HG03378 (cell line): ENCODE measurements around the gene ADGRL3.

ENCODE experiments used
- ATAC-seq: cut with Tn5 transposase; IDR thresholded peaks from one replicate; pipeline ENCODE4 v1.9.1; 2021; ENCODE audit warnings: mild to moderate bottlenecking, moderate library complexity; ENCODE audit not compliant: unreplicated experiment

Gene ADGRL3

DNA sequence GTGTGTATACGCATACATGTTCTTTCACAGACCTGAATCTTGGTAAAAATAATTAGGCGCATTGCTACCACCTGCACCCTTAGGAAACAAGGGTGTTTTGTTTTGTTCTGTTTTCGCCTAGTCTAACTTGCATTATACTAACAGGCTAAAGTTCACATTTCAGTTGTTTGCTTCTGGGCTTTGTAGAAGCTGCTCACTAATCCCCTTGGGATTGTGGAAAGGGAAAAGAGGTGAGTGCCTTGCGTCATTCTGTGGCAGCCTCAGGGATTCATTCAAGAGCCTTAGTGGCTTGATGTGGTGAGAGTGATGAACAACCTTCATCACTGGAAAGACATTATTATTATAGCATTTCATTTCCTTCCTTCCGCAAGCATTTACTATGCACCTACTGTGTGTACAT lies 331.1 kb downstream of the ADGRL3 start:
- no peak for ATAC-seq

DNA sequence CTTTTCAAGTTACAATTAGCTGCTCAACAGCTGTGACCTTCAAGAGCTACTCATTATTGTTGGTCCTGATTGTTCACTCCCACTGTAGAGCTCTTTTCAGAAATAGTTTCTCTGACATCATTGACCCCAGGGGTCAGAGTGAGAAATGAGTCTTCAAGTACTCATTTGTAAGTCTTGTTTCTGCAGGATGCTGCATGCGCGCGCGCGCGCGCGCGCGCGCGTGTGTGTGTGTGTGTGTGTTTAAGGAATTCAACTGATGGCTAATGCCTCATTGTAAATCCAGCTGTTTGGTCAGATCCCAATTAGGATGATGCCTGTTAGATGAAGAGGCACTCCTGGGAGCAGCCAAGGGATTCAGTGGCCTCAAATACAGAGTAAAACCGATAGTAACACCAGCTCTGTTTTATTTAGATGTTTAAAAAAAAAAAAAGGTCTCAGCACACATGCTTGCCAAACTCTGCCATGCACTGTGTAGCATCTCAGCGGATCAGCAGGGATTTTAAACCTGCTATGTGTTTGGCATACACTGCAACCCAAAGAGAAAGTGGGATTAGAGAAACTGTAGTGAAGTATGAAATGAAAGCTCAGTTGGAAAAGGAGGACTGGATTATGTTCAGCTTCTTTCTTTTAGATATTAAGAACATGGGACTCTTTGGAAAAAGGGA lies 332.3 kb downstream of the ADGRL3 start:
- ATAC-seq = no peak

DNA sequence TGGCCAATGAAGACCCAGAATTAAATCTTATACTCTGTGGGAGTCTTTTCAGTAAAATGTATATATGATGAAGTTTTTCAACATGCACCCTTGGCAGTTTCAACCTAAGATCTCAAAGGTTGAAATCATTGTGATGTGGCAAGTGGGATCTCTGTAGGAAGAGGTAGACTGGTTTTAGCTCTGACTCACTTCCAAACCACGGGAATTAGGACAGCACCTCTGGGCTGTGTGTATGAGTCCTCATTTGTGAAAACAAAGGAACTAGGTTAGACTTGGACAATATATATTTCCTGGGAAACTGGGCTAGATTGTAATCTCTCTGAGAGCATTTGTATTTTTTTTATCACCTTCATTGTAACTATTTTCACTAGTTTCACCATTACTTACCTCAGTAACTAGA lies 333.0 kb downstream of the ADGRL3 start:
- no peak for ATAC-seq

DNA sequence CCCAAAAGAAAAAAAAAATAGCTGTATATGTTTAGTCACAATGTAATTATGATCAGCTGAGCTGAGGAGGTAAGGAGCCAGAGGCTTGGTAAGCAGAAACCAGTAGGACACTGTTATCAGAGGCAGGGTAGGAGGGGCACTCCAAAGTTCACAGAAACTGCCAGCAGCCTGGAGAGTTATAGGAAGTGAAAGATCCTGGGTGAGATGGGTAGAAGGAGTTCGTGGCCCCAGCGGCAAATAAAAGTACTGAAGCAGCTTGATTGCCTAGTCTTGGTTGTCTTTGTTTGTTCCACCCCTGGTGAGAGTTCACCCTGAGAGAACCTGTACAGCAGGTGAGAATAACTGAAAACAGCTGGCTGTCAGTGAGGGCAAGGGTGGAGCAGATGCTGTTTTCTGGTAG lies 340.8 kb downstream of the ADGRL3 start:
- ATAC-seq = no peak

DNA sequence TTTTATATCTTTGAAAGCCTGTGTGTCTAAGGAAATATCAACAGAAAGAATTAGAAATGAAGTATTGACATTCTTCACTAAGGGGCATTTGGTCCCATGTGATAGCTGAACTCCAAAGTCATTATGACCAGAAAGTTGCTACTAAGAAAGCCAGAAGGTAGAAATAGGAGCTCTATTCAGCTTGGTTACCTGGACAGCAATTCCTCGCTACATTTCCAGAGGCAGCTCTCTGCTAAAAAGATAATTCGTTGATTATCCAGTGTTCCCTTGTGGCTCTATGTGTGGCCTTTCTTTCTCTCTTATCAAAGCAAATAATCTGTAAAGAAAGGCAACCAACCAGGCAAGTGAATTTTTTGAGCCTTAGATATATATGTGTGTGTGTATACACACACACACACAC lies 341.3 kb downstream of the ADGRL3 start:
- ATAC-seq = no peak

DNA sequence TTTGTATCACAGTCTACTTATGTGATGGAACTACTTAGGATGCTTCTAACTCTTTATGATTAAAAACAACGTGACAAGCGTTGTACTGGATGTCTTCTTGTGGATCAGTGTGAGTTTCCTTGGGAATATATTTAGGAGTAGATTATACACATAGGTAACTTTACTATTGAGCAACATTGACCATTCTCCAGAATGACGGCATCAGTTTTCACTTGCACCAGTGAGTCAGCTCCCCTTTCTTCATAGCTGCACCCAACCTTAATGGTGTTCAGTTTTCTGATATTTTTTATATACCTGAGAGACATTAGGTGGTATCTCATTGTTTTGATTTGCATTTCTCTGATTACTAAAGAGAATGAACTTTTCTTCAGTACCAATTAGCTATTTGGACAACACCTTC lies 343.9 kb downstream of the ADGRL3 start:
- no peak for ATAC-seq

DNA sequence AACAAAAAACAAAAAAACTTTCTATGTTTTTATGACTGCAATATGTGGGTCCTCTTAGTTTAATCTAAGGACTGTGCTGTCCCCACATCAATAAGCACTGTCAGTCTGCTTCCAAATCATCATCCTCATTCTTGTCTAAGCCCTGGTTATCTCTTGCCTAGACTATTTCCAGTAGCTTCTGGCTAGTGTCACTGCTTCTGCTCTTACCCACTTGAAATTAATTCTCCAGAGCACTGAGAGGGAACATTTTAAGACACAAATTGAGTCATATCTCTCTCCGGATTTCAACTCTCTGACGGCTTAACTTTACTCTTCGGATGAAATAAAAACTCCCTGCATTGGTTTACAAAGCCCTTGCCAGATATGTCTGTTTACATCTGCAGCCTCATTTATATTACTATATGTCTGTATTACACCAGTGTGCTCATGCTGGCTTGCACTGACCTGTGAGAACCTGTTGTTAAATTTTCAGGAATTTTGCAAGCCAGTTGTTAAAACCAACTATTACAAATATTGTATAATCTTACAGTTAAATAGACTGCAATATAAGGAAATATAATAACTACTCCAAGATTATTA lies 345.9 kb downstream of the ADGRL3 start:
- no peak for ATAC-seq

DNA sequence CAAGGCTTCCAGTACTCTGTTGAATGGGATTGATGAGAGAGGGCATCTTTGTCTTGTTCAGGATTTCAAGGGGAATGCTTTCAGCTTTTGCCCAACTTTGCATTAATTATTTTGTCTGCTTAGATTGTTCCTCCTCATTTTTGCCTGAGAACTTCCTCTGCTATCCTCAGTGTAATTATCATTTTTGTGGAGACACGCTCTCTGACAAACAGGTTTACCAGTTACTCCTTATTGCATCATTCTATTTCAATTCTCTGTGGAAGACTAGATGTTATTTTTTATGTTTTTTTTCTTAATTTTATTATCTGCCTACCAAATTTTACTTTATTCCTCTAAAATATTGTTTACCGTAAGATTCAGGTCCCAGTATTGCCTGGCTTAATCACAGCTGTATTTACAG lies 349.2 kb downstream of the ADGRL3 start:
- ATAC-seq = no peak

DNA sequence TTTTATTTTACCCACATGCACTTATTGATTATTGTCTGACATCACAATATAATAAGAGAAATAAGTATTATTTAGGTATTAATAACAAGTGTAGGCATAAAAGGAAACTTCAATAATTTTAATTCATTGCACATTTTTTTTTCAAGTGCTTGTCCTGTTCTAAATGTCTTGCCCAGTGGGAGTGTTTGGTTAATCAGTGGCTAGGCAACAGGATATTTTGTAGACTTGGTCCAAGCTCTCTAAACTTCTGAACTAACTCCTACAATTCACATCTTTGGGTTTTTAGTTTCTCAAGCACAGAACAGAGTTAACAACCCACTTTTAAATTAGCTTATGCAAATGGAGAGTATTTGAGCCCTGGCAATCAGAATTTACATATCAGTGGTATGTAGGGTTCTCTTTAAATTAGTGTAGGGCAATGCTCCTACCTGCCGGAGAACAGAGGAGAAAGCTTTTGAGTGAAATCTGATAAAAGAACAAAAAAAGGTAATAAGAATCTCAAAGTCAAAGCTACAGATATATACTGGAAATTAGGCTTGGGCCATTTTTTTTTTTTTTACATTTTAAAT lies 353.5 kb downstream of the ADGRL3 start:
- ATAC-seq = no peak

DNA sequence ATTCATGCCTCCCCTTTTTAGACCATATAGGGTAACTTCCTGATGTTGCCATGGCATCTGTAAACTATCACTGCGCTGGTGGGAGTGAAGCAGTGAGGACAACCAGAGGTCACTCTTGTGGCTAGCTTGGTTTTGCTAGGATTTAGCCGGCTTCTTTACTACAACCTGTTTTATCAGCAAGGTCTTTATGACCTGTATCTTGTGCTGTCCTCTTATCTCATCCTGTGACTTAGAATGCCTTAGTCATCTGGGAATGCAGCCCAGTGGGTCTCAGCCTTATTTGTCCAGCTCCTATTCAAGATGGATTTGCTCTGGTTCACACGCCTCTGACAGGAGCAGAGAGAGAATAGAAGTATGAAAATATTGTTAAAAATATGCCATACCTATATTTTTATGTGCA lies 355.7 kb downstream of the ADGRL3 start:
- ATAC-seq = no peak

DNA sequence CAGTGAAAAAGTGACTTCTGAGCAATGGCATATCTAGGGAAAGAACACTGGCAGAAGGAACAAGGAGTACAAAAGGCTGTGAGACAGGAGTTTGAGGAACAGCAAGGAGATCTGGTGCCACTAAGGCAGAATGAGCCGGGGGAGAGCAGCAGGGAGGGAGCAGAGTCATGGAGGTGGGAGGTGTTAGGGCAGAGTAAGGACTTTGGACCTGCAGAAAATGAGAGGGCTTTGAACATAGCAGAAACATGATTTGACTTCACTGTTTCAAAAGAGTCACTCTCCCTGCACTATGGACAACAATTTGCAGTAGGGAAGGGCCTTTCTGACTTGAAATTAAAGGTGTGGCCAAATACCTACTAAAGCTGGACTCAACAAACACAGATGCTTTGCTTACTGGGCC lies 356.2 kb downstream of the ADGRL3 start:
- no peak for ATAC-seq

DNA sequence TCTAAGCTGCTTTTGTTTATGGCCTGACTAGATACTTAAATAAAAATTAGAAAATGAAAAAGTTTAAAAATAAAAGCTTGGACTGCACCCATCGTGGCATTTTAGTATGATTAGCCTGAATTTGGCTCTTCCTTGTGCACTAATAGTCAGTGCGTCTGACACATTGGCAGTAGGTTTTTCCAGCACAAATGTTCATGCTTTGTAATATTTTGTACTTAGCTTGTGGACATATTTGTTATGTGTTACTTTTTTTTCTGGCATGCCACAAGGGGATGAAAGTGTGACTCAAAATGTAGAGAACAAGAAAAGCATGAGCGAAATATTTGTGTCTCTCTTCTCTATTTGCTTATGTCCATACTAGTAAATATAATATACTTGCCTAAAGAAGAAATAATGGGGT lies 359.3 kb downstream of the ADGRL3 start:
- ATAC-seq = no peak

DNA sequence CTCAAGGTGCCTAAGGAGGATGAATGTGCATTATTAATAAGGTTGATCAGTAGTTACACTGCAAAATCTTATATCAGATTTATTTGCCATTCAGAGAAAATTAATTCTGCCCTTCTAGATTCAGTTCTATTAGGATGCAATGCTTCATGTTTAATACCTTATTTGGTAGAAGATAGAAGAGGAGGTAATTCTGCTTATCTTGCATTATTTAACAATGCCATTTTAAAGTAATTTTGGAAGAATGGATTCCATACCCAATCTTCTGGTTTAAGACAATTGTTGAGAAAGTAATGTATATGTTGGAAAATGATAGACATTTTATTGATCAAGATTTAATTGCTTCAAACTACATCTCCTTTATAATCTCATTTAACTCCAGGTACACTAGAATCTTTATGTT lies 360.9 kb downstream of the ADGRL3 start:
- no peak for ATAC-seq

DNA sequence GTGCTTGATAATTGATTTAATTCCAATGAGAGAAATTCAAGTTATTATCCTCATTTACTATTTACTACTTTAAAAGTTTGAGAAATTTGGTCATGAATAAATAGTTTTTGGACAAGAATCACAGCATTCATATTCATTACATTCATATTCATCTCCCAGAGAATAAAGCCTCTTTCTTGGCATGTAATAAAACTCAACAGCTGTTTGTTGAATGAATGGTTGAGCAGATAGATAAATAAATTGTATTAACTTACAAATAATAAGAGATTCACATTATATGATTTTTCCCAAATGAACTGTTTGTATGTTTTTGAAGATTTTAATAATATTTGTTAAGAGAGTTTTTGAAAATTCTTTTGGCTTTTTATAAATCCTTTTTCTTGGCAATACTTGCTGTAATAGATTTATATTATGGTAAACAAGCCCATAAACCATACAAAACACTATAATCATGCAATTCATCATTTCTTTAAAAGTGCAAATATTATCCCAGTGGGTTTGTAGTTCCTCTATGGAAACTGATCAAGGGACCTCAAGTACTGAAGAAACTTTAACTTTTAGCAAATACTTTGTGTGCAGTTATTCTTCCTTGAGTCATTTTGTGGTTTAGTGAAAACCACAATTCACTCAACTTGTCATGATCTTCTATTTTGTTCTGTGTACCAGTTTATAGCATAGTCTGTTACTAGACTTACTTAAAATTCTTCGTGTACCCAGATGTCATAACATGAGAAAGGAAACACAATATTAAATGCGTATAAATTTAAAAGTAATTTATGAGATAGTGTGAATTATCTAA lies 371.8 kb downstream of the ADGRL3 start:
- ATAC-seq = no peak

DNA sequence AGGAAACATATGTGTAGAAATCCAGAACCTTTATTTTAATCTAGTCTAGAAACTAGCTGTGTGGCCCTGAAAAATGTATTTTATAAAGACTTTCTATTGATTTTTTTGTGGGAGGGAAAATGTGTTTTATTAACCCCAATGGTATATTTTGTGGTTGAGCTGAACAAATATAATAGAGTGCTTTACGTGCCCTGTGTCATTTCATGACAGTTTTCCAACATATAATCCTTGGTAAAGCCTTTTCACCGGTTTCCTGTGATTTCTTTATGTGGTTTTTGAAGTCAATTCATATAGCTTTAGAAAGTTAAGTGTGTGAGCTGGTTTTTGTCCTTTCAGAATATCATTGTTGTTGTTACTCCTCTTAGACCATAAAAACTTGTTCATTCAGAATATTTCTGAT lies 375.7 kb downstream of the ADGRL3 start:
- ATAC-seq = no peak

DNA sequence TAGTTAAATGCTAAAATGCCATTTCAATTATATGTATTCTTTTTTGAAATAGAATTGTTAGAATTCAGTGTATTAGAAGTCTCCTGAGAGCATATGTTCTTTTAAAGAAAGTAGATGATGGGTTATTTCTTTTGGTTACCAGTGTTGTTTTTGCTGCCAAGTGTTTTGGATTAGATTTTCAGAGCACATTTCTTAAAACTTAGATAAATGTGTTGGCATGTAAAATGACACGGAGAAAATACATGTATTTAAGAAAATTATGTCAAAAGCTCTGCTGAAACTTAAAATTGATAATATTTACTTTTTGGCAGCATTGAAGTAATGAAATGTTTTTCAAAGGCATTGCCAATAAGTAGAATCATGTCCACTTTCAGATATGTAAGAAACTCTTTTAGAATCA lies 379.7 kb downstream of the ADGRL3 start:
- no peak for ATAC-seq

DNA sequence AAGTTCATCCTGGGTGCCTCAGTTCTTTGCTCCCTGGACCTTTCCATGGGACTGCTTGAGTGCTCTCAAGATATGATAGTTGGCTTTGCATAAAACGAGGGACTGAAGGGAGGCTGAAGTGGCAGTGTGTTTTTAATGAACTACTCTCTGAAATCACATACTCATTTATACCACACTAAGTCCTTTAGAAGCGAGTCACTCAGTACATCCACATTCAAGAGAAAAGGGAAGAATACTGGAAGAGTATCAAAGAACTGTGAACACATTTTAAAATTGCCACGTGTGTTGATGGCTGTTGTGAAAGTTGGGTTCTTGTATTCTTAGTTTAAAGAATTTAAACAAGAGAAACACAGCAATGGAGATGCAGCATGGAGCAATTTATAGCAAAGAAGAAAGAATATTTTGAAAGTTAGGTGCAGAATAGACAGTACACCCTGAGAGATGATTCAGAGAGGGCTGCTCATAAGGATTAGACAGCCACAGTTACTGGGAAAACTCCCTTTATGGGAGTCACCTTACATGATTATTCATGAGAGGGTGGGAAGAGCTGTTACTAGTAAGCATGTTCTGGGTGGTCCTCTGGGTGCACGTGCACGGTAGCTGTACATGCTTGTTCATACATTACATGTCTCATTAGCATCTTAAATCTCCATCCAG lies 380.7 kb downstream of the ADGRL3 start:
- no peak for ATAC-seq

DNA sequence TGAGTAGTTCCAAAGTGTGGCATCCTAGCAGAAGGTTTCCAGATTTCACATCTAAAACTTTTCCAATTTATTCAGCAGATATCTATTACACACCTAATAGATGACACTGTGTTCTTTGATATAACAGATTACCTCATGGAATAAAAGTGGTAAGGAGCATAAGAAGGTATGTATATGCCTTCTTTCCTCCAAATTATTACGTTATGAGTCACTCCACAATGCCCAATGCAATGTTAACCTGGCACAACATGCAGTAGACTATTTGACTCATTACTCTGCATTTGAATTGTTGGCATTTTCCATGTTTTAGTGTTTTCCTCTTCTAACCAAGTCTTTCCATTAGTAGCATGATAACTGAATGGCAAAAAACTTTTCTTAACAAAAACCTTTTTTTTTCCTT lies 383.6 kb downstream of the ADGRL3 start:
- no peak for ATAC-seq

DNA sequence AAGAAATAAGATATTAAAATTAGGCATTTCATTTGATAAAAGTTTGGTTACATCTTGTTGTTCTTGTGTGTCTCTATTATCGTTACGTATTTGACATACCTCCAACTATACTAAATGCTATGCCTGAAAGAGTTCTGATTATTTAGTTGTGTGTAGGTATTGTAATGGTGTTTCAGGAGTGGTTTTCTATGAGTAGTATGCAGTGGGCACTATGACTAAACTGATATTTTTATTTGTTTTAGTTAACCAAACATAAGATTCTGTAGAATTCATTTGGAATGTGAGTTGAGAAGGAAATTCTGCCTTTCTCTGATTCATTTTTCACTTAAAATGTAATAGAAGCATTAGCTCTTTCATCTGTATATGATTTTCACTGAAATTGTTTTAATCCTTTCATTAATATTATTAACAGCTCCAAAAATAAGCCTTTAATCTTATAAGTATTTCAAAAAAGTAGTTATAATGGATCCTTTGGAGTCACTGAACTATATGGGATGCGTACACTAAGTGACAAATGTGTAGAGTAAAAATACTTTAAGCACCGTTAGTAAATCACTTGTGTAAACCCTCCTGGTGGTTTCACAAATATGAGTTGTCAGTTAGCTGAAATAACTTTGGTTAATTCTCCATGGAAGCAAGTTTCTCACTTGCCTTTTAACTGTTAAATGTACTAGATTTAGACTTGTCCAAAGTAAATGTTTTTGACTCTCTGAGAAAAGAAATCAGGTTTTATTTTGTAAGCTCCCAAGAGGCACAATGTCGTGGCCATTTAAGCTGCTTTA lies 388.7 kb downstream of the ADGRL3 start:
- no peak for ATAC-seq

DNA sequence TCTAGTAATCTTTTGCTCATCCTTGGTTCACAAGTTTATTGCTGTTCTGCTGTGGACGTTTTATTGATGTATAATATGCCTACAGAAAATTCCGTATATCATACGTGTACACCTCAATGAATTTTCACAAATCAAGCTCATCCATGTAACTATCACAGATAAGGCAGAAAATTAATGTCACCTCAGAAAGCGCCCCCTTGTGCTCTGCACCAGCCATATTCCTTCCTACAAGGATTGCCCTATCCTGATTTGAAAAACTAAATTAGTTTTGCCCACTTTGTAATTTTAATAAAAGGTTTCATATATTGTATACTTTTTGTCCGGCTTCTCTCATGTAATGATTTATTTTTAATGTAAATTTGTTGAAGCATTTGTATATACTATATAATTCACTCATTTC lies 390.8 kb downstream of the ADGRL3 start:
- no peak for ATAC-seq
